ENCODE data around the gene RPL10A.

- TF ChIP-seq POLR2AphosphoS5 (IDR thresholded peaks at IDR 0.05; ENCODE audit: low read depth, low read length) (no peak), CTCF (IDR thresholded peaks at IDR 0.05) (no peak)
Observed at GRCh38 chr6:35511562-35511941, 43.4 kb downstream of the RPL10A start.

All from SK-N-SH (cell line).